ENCODE measurements around the gene EIF4H. TPM values are rescaled to one million over a fixed set of nuclear protein-coding genes. Genes with fewer than 3 reads are reported as not detected.

Gene EIF4H
- total RNA-seq, 1 experiment from 2014 or later = 196 TPM

GRCh38 chr7:74143383-74143782, 30.8 kb upstream of the EIF4H start:
- CTCF ChIA-PET = no interaction called here
- Mint-ChIP-seq H3K9me3 (ENCODE audit: low read depth, unreplicated experiment) (no peaks in the 10 kb centered on the region), H3K4me3 (ENCODE audit: low read depth, unreplicated experiment) (no peak overlapping the region), H3K4me1 (ENCODE audit: low read depth, unreplicated experiment) (no peaks in the 10 kb centered on the region), H3K27me3 (ENCODE audit: unreplicated experiment) (no peaks in the 10 kb centered on the region), H3K36me3 (ENCODE audit: insufficient read depth, unreplicated experiment) (no peaks in the 10 kb centered on the region), H3K27ac (ENCODE audit: unreplicated experiment) (no peak overlapping the region)
- DNase-seq = no peak
- intact Hi-C loops (cut with micrococcal nuclease; ENCODE audit: unreplicated experiment) = no loop called here
- no TSS peak for BruUV-seq (replicated peaks)
- TF ChIP-seq, protein P1, sequence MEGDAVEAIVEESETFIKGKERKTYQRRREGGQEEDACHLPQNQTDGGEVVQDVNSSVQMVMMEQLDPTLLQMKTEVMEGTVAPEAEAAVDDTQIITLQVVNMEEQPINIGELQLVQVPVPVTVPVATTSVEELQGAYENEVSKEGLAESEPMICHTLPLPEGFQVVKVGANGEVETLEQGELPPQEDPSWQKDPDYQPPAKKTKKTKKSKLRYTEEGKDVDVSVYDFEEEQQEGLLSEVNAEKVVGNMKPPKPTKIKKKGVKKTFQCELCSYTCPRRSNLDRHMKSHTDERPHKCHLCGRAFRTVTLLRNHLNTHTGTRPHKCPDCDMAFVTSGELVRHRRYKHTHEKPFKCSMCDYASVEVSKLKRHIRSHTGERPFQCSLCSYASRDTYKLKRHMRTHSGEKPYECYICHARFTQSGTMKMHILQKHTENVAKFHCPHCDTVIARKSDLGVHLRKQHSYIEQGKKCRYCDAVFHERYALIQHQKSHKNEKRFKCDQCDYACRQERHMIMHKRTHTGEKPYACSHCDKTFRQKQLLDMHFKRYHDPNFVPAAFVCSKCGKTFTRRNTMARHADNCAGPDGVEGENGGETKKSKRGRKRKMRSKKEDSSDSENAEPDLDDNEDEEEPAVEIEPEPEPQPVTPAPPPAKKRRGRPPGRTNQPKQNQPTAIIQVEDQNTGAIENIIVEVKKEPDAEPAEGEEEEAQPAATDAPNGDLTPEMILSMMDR (IDR thresholded peaks at IDR 0.05; ENCODE audit: unreplicated experiment) = no peak

DNA sequence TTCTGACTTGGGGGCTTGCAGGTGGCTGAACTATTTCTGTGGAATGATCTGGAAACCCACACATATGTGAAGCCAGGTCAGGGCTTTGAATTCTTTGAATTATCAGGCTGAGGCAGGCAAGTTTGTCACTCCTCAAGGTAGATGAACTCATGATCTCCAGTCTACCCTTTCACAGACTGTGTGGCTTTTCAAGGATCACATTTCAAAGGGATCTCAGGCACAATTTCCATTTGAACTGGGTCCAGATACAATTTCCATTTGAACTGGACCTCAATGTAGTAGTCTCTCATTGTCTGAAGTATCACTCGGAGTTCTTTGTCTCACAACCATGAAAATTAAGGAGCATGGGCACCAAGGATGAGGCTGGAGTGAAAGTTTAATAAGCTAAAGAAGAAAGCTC, 25.7 kb upstream of the EIF4H start:
- H3K27ac Mint-ChIP-seq (ENCODE audit: unreplicated experiment) = no peak overlapping the region
- no TSS peak for BruUV-seq (replicated peaks)
- DNase-seq = no peak
- no peaks in the 10 kb centered on the region for H3K27me3 Mint-ChIP-seq (ENCODE audit: unreplicated experiment)
- TF ChIP-seq, protein P1 (IDR thresholded peaks at IDR 0.05; ENCODE audit: unreplicated experiment) = no peak
- H3K4me1 Mint-ChIP-seq (ENCODE audit: low read depth, unreplicated experiment) = no peaks in the 10 kb centered on the region
- intact Hi-C loops (cut with micrococcal nuclease; ENCODE audit: unreplicated experiment) = no loop called here
- no peaks in the 10 kb centered on the region for H3K36me3 Mint-ChIP-seq (ENCODE audit: insufficient read depth, unreplicated experiment)
- H3K4me3 Mint-ChIP-seq (ENCODE audit: low read depth, unreplicated experiment) = no peak overlapping the region
- H3K9me3 Mint-ChIP-seq (ENCODE audit: low read depth, unreplicated experiment) = no peaks in the 10 kb centered on the region
- CTCF ChIA-PET = no interaction called here

- no peaks in the 10 kb centered on the region for H3K9me3 Mint-ChIP-seq (ENCODE audit: low read depth, unreplicated experiment)
- no peaks in the 10 kb centered on the region for H3K4me1 Mint-ChIP-seq (ENCODE audit: low read depth, unreplicated experiment)
- no peak overlapping the region for H3K27ac Mint-ChIP-seq (ENCODE audit: unreplicated experiment)
- no peak for DNase-seq
- TF ChIP-seq, protein P1 (IDR thresholded peaks at IDR 0.05; ENCODE audit: unreplicated experiment) = no peak
- no TSS peak for BruUV-seq (replicated peaks)
- no peaks in the 10 kb centered on the region for H3K27me3 Mint-ChIP-seq (ENCODE audit: unreplicated experiment)
- CTCF ChIA-PET = interaction anchor here (1.2 kb wide), 1 partner anchor 29 kb away, joined by 3 read pairs; no protein-coding TSS in a partner anchor
- H3K36me3 Mint-ChIP-seq (ENCODE audit: insufficient read depth, unreplicated experiment) = no peaks in the 10 kb centered on the region
- H3K4me3 Mint-ChIP-seq (ENCODE audit: low read depth, unreplicated experiment) = no peak overlapping the region
- intact Hi-C loops (cut with micrococcal nuclease; ENCODE audit: unreplicated experiment) = no loop called here
Measured at GRCh38 chr7:74149071-74149470, 25.1 kb upstream of the EIF4H start.

DNA sequence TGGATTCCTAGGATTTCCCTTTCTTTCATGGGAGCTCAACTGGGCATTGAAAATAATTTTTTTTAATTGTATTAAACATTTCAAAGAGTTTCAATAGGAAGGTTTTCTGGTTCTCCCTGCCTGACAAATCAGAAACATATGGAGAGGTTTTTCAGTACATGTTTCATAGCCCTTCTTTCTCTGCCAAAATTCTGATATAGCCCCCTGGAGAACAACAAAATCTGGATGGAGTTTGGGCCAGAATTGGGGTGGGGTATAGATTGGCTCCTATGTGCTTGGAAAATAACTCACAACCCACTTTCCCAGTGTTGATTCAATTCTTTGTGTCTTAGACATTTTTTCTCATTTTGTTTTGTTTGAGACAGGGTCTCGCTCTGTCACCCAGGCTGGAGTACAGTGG, 24.6 kb upstream of the EIF4H start:
- Mint-ChIP-seq H3K4me1 (ENCODE audit: low read depth, unreplicated experiment) (no peaks in the 10 kb centered on the region), H3K27me3 (ENCODE audit: unreplicated experiment) (no peaks in the 10 kb centered on the region), H3K36me3 (ENCODE audit: insufficient read depth, unreplicated experiment) (no peaks in the 10 kb centered on the region), H3K4me3 (ENCODE audit: low read depth, unreplicated experiment) (no peak overlapping the region), H3K27ac (ENCODE audit: unreplicated experiment) (no peak overlapping the region), H3K9me3 (ENCODE audit: low read depth, unreplicated experiment) (no peaks in the 10 kb centered on the region)
- CTCF ChIA-PET = interaction anchor here (1.2 kb wide), 1 partner anchor 29 kb away, joined by 3 read pairs; no protein-coding TSS in a partner anchor
- intact Hi-C loops (cut with micrococcal nuclease; ENCODE audit: unreplicated experiment) = no loop called here
- DNase-seq = no peak
- TF ChIP-seq, protein P1 (IDR thresholded peaks at IDR 0.05; ENCODE audit: unreplicated experiment) = no peak
- no TSS peak for BruUV-seq (replicated peaks)

Measured in Calu3 (cell line).